ENCODE measurements around the gene CCL20.

GRCh38 chr2:227826019-227826521 is 12.4 kb downstream of the CCL20 start:
- no peak for TF ChIP-seq CTCF (IDR thresholded peaks at IDR 0.05; ENCODE audit: low read depth, low read length, poor library complexity, severe bottlenecking)
- TF ChIP-seq EZH2phosphoT487 (IDR thresholded peaks at IDR 0.05; ENCODE audit: borderline replicate concordance, low read length), result no peak

Data from DOHH2 (cell line).